ENCODE measurements around the gene TOP3B. TPM values are rescaled to one million over a fixed set of nuclear protein-coding genes. Genes with fewer than 3 reads are reported as not detected.

TOP3B gene
- total RNA-seq, 1 experiment from 2014 or later = 29.1 TPM

GRCh38 chr22:22022255-22022840 lies 39.8 kb upstream of the TOP3B start:
- intact Hi-C loops (cut with micrococcal nuclease; ENCODE audit: unreplicated experiment) (no loop called here), in situ Hi-C loops (cut with HindIII; ENCODE audit: low pct_unique_long_range_greater_than_20kb, low sequenced_read_pairs) (no loop called here)
- Histone ChIP-seq H3K36me3 (ENCODE audit: control insufficient read depth, insufficient read depth, low read length) (no peaks in the 10 kb centered on the region), H3K27ac (ENCODE audit: low read length) (no peak overlapping the region), H3K27me3 (ENCODE audit: control insufficient read depth, insufficient read depth, low read length) (no peaks in the 10 kb centered on the region), H3K9me3 (ENCODE audit: control insufficient read depth, insufficient read depth, low read depth, low read length) (no peaks in the 10 kb centered on the region), H3K4me3 (ENCODE audit: low read depth in 2 of 2, low read length in 2 of 2) (no peak overlapping the region), H3K4me1 (ENCODE audit: control insufficient read depth, insufficient read depth, low read length) (no peaks in the 10 kb centered on the region)
- ATAC-seq (no peak), DNase-seq (ENCODE audit: low read depth, low spot score) (no peak)
- no TSS peak for BruUV-seq (replicated peaks)
- ChIA-PET POLR2A (no interaction called here), CTCF (no interaction called here)
- no peak for TF ChIP-seq POLR2AphosphoS5 (IDR thresholded peaks at IDR 0.05; ENCODE audit: low read depth, low read length)
- TF ChIP-seq REST (IDR thresholded peaks at IDR 0.05; ENCODE audit: insufficient read depth in 1 of 2, low read depth in 2 of 2, low read length in 1 of 2) = no peak
- no peak for TF ChIP-seq SIN3A (IDR thresholded peaks at IDR 0.05; ENCODE audit: borderline replicate concordance, insufficient read depth, low read depth, low read length)
- no peak for TF ChIP-seq CTCF (IDR thresholded peaks at IDR 0.05)
- no peak for TF ChIP-seq TCF7L2 (IDR thresholded peaks at IDR 0.05; ENCODE audit: low read depth, low read length)

GRCh38 chr22:22021162-22021750 lies 38.7 kb upstream of the TOP3B start:
- ChIA-PET CTCF (no interaction called here), POLR2A (no interaction called here)
- no peak overlapping the region for H3K27ac ChIP-seq (ENCODE audit: low read length)
- intact Hi-C loops (cut with micrococcal nuclease; ENCODE audit: unreplicated experiment) (no loop called here), in situ Hi-C loops (cut with HindIII; ENCODE audit: low pct_unique_long_range_greater_than_20kb, low sequenced_read_pairs) (no loop called here)
- no TSS peak for BruUV-seq (replicated peaks)
- no peaks in the 10 kb centered on the region for H3K36me3 ChIP-seq (ENCODE audit: control insufficient read depth, insufficient read depth, low read length)
- no peak overlapping the region for H3K4me3 ChIP-seq (ENCODE audit: low read depth in 2 of 2, low read length in 2 of 2)
- H3K4me1 ChIP-seq (ENCODE audit: control insufficient read depth, insufficient read depth, low read length) = no peaks in the 10 kb centered on the region
- TF ChIP-seq SIN3A (IDR thresholded peaks at IDR 0.05; ENCODE audit: borderline replicate concordance, insufficient read depth, low read depth, low read length) (no peak), REST (IDR thresholded peaks at IDR 0.05; ENCODE audit: insufficient read depth in 1 of 2, low read depth in 2 of 2, low read length in 1 of 2) (no peak), POLR2AphosphoS5 (IDR thresholded peaks at IDR 0.05; ENCODE audit: low read depth, low read length) (no peak)
- ATAC-seq (no peak), DNase-seq (ENCODE audit: low read depth, low spot score) (no peak)
- H3K27me3 ChIP-seq (ENCODE audit: control insufficient read depth, insufficient read depth, low read length) = no peaks in the 10 kb centered on the region
- H3K9me3 ChIP-seq (ENCODE audit: control insufficient read depth, insufficient read depth, low read depth, low read length) = no peaks in the 10 kb centered on the region
